ENCODE data around the gene PRKD1. TPM values are rescaled to one million over a fixed set of nuclear protein-coding genes. Genes with fewer than 3 reads are reported as not detected.
"Not testable (repeated sequence)": the region's sequence is repeated elsewhere in the genome, so short reads cannot be mapped to it uniquely, and the experiment has no call there.

PRKD1 gene
- total RNA-seq, 1 donor from 2014 or later = 14.9 TPM

DNA sequence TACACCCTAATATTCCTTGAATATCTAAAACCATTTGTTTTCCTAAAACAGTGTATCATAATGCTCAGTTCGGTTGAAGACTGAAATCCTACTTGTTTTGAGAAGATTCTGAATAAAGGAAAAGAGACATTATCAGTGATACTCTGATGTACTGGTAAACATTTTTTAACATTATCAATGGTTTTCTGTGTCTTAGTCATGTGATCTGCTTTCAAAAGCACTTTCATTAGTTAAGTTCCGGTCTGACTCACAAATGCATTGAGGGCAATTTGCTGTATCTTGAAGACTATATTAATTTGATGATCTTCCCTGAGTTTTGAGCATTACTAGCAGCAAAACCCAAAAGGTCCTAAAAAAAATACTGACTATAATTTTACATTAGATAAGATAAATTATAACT, 145.6 kb downstream of the PRKD1 start:
- no peak overlapping the region for H3K27ac ChIP-seq
- H3K4me3 ChIP-seq = no peak overlapping the region
- no peaks in the 10 kb centered on the region for H3K36me3 ChIP-seq
- TF ChIP-seq, protein P1, sequence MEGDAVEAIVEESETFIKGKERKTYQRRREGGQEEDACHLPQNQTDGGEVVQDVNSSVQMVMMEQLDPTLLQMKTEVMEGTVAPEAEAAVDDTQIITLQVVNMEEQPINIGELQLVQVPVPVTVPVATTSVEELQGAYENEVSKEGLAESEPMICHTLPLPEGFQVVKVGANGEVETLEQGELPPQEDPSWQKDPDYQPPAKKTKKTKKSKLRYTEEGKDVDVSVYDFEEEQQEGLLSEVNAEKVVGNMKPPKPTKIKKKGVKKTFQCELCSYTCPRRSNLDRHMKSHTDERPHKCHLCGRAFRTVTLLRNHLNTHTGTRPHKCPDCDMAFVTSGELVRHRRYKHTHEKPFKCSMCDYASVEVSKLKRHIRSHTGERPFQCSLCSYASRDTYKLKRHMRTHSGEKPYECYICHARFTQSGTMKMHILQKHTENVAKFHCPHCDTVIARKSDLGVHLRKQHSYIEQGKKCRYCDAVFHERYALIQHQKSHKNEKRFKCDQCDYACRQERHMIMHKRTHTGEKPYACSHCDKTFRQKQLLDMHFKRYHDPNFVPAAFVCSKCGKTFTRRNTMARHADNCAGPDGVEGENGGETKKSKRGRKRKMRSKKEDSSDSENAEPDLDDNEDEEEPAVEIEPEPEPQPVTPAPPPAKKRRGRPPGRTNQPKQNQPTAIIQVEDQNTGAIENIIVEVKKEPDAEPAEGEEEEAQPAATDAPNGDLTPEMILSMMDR (IDR thresholded peaks at IDR 0.05) = no peak
- intact Hi-C loops (cut with DNase I) = no loop called here
- H3K27me3 ChIP-seq (ENCODE audit: low read depth) = no peaks in the 10 kb centered on the region
- peaks cover 6% of the 10 kb centered on the region for H3K9me3 ChIP-seq
- DNase-seq = no peak
- no peaks in the 10 kb centered on the region for H3K4me1 ChIP-seq
- ATAC-seq = no peak

- H3K27me3 ChIP-seq (ENCODE audit: low read depth); DNase-seq; H3K36me3 ChIP-seq; H3K4me1 ChIP-seq; intact Hi-C loops (cut with DNase I); ATAC-seq; H3K27ac ChIP-seq; H3K4me3 ChIP-seq: not testable (repeated sequence)
- peaks cover 14% of the 10 kb centered on the region for H3K9me3 ChIP-seq
These were observed 150.5 kb downstream of the PRKD1 start for GRCh38 chr14:29777142-29777541.

DNA sequence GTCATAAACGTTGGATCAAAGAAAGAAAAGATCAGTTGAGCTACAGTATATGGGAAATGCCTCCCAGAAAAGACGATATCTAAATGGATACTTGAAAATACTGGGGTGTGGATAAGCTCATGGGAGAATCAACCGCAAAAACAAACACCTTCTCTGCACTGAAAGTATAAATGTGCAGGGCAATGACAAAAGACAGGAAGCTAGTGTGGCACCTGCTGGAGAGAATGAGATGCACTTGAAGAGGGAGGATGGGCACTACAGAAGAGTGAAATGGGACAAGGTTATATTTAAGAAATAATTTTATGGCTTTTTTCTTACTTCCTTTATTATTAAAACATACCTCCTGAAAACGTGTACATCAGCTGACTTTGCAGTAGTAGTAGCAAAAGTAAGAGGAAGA, 153.7 kb downstream of the PRKD1 start:
- ATAC-seq (no peak), DNase-seq (no peak)
- Histone ChIP-seq H3K36me3 (no peaks in the 10 kb centered on the region), H3K4me3 (no peak overlapping the region), H3K27me3 (ENCODE audit: low read depth) (no peaks in the 10 kb centered on the region), H3K27ac (no peak overlapping the region), H3K4me1 (no peaks in the 10 kb centered on the region), H3K9me3 (peaks cover 23% of the 10 kb centered on the region)
- intact Hi-C loops (cut with DNase I) = no loop called here
- TF ChIP-seq, protein P1 (IDR thresholded peaks at IDR 0.05) = no peak

DNA sequence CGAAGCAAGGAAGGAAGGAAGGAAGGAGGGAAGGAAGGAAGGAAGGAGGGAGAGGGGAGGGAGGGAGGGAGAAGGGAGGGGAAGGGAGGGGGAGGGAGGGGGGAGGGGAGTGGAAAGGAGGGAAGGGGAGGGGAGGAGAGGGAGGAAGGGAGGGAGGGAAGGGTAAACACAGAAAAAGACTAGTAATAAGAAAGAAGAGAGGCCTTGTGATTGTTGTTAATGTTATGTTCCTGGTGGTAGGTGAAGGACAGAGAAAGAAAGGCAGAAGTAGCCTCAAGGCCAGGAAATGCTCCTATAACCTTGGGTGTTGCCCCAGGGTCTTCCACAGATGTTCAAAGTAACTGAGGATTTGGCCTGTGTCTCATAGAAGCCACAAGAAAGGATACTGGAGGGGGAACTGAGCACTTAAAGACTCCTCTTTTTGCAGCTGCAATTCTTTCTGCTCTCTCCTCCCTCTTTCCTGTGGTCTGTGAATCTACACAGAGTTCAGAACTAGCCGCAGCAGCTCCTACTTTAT, 164.2 kb downstream of the PRKD1 start:
- H3K36me3 ChIP-seq = no peaks in the 10 kb centered on the region
- no peaks in the 10 kb centered on the region for H3K27me3 ChIP-seq (ENCODE audit: low read depth)
- intact Hi-C loops (cut with DNase I) = no loop called here
- H3K4me1 ChIP-seq = no peaks in the 10 kb centered on the region
- H3K27ac ChIP-seq = no peak overlapping the region
- DNase-seq = no peak
- H3K9me3 ChIP-seq = no peaks in the 10 kb centered on the region
- no peak overlapping the region for H3K4me3 ChIP-seq
- TF ChIP-seq, protein P1 (IDR thresholded peaks at IDR 0.05) = no peak
- no peak for ATAC-seq

GRCh38 chr14:29759521-29760340, 167.9 kb downstream of the PRKD1 start:
- intact Hi-C loops (cut with DNase I) = no loop called here
- TF ChIP-seq, protein P1 (IDR thresholded peaks at IDR 0.05) = no peak
- ATAC-seq (no peak), DNase-seq (no peak)
- no peaks in the 10 kb centered on the region for H3K27me3 ChIP-seq (ENCODE audit: low read depth)
- no peaks in the 10 kb centered on the region for H3K4me1 ChIP-seq
- H3K36me3 ChIP-seq = no peaks in the 10 kb centered on the region
- no peaks in the 10 kb centered on the region for H3K9me3 ChIP-seq
- no peak overlapping the region for H3K27ac ChIP-seq
- no peak overlapping the region for H3K4me3 ChIP-seq

GRCh38 chr14:29757711-29758233, 169.9 kb downstream of the PRKD1 start:
- no peak for DNase-seq
- Histone ChIP-seq H3K27ac (no peak overlapping the region), H3K27me3 (ENCODE audit: low read depth) (no peaks in the 10 kb centered on the region), H3K4me3 (no peak overlapping the region), H3K36me3 (no peaks in the 10 kb centered on the region), H3K4me1 (no peaks in the 10 kb centered on the region), H3K9me3 (no peaks in the 10 kb centered on the region)
- intact Hi-C loops (cut with DNase I) = no loop called here
- ATAC-seq = no peak
- TF ChIP-seq, protein P1 (IDR thresholded peaks at IDR 0.05) = no peak
